GM21367 (cell line): ENCODE results near the gene BMERB1.

Experiments
- ATAC-seq: cut with Tn5 transposase; IDR thresholded peaks from one replicate; pipeline ENCODE4 v1.9.1; 2021; ENCODE audit not compliant: unreplicated experiment

The BMERB1 gene

DNA sequence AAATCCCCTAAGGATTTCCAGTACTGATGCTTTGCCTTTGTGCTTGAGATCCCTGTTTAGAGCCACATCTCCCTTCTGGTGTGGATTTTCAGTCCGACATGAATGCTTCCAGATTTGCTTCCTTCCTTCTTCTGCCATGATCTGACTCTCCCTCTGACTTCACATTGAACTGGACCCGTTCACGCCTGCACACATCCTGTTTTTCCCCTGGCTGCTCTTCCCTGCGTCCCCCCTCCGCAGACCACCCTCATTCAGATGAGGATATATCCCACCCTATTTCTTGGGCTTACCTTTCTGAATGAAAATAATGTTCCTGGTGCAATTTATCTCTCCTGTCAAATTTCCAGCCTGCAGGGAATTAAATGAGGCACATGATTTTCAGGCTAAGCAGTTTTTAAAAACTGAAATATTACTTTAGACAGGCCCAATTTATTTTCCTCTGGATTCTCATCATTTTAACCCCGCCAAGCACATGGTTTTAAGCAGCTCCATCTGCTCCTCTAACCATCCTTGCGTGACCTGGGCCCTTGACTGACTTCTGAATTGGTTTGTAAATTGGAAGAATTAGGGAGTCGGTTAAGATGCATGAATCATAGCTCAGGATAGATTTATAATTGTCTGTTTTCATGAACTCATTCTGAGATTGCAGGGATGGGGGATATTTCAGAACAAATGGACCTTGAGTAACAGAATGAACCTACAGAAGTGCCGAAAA, 59.2 kb downstream of the BMERB1 start:
- ATAC-seq, result no peak

DNA sequence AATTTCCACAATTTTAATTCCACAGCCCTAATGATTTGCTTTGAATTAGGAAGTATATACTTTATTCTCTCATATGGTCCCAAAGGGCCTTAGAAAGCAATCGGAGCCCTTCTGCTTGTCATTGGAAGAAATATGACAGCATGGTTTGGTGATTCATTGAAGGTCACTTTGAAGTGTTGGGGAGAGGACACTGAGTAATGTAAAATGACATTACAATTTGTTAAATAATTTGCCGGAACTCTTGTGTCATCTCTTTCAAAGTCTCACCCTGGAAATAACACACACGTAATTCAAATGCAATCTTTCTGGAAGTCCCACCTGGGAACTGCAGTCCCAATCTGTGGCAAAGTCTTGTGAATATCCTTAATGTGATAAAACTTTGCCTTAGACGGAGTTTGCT, 59.8 kb downstream of the BMERB1 start:
- ATAC-seq, result no peak

GRCh38 chr16:15495898-15496297, 61.5 kb downstream of the BMERB1 start:
- no peak for ATAC-seq

DNA sequence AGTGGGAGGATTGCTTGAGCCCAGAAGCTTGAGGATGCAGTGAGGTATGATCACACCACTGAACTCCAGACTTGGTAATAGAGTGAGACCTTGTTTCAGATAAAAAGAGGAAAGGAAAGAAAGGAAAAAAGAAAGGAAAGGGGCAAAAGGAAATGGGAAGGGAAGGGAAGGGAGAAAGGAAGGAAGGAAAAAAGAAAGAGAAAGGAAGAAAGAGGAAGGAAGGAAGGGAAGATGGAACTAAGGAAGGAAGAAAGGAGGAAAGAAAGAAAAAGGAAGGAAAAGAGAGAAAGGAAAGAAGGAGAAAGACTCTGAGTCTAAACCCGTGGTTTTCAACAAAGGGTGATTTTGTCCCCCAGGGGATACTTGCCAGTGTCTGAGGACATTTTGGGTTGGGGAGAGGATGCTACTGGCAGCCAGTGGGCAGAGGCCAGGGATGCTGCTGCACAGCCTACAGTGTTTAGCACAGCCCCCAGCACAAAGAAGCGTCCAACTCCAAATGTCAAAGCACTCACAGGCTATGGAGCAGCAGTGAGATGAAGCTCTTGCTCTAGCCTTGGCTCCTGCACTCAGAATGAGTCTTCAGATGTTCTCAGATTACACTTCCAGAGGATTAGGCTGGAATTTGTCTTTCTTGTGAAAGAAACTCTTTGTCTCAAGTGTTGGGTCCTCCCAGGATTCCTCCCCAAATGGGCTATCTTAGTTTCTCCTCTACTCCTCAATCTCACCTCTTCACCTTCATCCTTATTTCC, 64.2 kb downstream of the BMERB1 start:
- ATAC-seq, result no peak

GRCh38 chr16:15502041-15502725, 67.8 kb downstream of the BMERB1 start:
- no peak for ATAC-seq

DNA sequence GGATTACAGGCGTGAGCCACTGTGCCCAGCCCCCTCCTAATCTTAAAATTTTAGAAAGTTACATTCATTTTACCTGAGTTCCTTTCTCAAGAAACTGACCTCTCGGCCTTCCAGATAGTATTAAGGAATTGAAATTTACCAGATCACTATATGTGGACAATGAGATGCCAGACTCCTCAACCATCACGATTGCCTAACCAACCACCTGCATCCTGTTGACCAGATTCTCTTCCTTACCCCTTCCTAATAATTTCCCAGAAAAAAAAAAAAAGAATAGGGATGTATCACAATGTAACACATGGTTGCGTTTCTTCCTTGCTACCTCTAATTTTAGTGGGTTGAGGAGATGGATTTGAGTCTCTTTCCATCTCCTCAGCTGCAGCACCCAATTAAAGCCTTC, 72.1 kb downstream of the BMERB1 start:
- ATAC-seq, result no peak

GRCh38 chr16:15507301-15507958, 73.0 kb downstream of the BMERB1 start:
- no peak for ATAC-seq

- no peak for ATAC-seq
Observed at GRCh38 chr16:15507959-15508627, 73.7 kb downstream of the BMERB1 start.

GRCh38 chr16:15509051-15509592, 74.7 kb downstream of the BMERB1 start:
- ATAC-seq, result no peak

- no peak for ATAC-seq
Observed at GRCh38 chr16:15509593-15510535, 75.5 kb downstream of the BMERB1 start.

- no peak for ATAC-seq
Observed at GRCh38 chr16:15510992-15511391, 76.6 kb downstream of the BMERB1 start.

GRCh38 chr16:15511759-15512487, 77.5 kb downstream of the BMERB1 start:
- no peak for ATAC-seq

DNA sequence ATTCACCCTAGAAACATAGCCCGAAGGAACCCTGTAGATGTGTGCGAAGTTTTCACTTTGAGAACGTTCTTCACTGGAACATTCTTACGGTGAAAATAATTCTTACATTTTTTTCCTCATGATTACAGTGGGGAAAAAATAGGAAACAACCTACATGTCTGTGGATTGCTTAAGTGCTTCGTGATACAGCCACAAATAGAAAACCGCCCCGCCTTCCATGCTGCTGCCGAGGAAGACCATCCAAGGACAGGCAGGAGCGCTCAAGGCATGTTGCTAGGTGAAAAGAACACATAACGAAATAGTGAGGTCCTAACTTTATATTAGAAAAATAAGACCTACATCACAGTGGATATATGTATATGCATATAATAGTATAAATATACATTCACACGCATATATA, 78.8 kb downstream of the BMERB1 start:
- ATAC-seq, result no peak

GRCh38 chr16:15515992-15516391, 81.6 kb downstream of the BMERB1 start:
- ATAC-seq, result no peak

DNA sequence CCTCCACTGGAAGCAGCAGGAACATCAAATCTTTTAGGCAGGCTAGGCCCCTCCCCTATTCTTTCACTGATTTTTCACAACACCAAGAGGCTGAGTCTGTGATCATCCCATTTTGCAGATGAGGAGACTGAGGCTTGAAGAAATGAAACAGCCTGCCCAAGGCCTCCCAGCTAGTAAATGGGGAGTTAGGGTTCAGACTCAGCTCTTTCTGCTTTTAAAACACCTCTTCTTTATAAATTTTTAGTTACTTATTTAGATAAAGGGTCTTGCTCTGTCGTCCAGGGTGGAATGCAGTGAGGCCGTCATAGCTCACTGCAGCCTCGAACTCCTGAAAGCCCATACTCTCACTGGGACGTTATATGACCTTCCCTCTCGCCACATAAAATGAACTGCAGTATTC, 82.2 kb downstream of the BMERB1 start:
- no peak for ATAC-seq

DNA sequence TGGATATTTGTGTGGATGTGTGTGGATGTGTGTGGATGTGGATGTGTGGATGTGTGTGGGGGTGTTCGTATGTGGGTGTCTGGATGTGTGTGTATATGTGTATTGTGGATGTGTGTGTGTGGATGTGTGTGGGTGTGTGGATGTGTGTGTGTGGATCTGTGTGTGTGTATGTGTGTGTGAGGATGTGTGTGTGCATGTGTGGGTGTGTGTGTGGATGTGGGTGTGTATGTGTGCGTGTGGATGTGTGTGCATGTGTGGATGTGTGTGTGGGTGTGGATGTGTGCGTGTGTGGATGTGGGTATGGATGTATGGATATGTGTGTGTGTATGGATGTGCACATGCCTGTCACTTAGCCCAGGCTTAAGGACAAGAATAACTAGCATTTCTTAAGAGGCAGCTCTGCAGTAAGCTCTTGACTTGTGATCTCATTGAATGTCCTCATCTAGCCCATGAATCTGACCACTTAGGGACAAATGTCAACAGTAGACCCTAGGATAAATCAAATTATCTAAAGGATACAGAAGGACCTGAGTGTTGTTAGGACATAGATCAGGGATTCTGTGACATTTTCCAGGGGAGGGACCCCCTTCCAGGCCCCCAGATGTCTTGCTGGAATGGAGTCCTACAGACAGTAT, 83.5 kb downstream of the BMERB1 start:
- no peak for ATAC-seq

DNA sequence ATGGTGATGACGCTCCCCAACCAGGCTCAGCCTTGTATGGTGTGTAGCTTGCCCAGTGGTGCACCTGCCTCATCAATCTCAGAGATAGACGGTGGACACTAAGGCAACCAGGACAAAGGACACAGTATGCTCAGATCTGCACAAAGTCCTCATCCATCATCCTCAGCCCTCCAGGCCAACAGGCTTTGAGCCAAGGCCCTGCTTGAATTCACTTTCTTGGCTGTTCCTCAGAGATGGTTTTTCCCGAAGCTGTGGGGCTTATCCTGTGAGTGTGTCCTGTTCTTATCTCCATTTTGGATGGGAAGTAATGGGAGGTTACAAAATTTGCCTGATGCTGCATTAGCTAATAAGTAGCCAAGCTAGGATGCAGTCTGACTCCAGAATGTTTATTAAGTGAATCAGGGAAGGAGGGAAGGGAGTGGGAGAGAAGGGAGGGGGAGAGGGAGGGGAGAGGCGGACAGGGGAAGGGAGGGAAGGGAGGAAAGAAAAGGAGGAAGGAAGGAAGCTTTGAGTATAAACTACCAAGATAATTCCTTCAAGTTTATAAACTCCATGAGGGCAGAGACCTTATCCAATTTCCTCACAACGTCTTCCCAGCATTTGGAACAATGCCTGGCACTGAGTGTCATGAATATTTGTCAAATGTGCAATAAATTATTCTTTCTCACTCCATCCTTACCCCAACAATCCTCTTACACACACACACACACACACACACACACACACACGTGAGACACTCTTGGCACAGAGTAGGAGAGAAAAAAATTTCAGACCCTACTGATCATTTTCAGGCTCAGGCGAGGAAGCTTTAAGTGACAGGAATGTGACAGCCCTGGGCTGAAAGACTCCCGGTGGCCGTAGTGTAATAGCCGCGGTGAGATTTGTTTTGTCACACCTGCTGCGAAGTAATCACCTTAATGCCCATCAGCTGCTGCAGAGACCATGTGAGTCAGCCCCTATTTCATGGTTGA, 84.3 kb downstream of the BMERB1 start:
- ATAC-seq, result no peak
